ENCODE results near the gene AKAP8L. TPM values are rescaled to one million over a fixed set of nuclear protein-coding genes. Genes with fewer than 3 reads are reported as not detected.

The AKAP8L gene
- total and polyA plus RNA-seq, 12 donors: 48.3 to 652 (median 131) TPM

DNA sequence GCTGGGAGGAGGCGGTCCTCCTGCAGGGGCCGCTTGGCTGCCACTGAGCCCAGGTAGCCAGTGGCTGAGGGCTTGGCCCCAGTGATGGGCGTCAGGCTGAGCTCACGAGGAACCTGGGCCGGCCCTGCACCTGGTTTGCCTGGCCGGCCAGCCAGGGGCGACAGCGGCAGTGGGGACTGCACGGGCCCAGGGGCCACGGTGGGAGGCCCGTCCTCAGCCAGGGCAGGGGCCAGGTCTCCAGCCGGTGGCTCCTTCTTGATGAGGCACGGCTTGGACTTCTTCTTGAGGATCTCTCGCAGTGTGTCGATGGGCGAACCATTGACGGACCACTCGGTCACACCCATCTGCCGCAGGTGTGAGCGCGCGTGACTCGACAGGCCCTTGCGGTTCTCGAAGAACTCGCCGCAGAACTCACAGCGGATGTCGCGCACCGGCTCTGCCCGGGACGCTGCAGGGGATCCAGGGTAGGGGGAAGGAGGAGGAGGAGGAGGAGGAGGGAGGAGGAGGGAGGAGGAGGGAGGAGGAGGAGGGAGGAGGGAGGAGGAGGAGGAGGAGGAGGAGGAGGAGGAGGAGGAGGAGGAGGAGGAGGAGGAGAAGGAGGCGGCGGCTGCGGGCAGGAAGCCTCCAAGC lies 6.6 kb upstream of the AKAP8L start:
- 95 to 99% (median 97%) methylated on average over 12 to 36 of the region's 36 CpGs for WGBS, 4 donors
- Histone ChIP-seq H3K9me3 (replicated peaks in 1 of 3) (no peaks in the 10 kb centered on the region), H3K36me3 (replicated peaks in 1 of 2) (peaks cover 0 to 55% of the 10 kb centered on the region in 2 donors), H3K4me1 (replicated peaks in 1 of 2) (peaks cover 6 to 12% of the 10 kb centered on the region in 2 donors), H3K4me3 (no peak overlapping the region), H3K27ac (no peak overlapping the region), H3K27me3 (no peaks in the 10 kb centered on the region)
- no peak for DNase-seq
- intact Hi-C loops (cut with DNase I): no loop called here
- TF ChIP-seq, protein P1, sequence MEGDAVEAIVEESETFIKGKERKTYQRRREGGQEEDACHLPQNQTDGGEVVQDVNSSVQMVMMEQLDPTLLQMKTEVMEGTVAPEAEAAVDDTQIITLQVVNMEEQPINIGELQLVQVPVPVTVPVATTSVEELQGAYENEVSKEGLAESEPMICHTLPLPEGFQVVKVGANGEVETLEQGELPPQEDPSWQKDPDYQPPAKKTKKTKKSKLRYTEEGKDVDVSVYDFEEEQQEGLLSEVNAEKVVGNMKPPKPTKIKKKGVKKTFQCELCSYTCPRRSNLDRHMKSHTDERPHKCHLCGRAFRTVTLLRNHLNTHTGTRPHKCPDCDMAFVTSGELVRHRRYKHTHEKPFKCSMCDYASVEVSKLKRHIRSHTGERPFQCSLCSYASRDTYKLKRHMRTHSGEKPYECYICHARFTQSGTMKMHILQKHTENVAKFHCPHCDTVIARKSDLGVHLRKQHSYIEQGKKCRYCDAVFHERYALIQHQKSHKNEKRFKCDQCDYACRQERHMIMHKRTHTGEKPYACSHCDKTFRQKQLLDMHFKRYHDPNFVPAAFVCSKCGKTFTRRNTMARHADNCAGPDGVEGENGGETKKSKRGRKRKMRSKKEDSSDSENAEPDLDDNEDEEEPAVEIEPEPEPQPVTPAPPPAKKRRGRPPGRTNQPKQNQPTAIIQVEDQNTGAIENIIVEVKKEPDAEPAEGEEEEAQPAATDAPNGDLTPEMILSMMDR (IDR thresholded peaks at IDR 0.05): no peak
- no peak for TF ChIP-seq POLR2A (IDR thresholded peaks at IDR 0.05)

DNA sequence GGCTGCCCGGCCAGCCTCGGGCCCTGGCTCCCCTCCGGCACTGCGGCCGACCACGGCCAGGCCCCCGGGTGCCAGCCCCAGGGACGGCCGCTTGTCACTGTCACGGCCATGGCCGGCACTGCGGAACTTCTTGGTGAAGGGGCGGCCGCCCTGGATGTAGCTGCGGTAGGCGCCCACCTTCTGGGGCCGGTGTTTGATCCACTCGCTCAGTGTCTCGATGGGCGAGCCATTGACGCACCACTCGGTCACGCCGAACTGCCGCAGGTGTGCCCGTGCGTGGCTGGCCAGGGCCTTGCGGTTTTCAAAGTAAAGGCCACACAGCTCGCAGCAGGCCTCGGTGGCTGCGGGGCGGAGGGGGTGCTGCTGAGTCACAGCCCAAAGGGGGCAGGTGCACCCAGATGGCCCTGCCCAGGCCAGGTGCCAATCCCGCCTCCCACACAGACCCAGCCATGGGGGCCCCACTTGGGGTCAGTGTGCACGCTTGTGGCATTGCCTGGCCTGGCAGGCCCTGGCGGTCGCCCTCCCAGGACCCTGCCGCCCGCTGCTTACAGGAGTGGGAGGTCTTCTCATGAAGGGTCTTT lies 6.0 kb upstream of the AKAP8L start:
- Histone ChIP-seq H3K27ac (no peak overlapping the region), H3K36me3 (replicated peaks in 1 of 2) (peaks cover 0 to 55% of the 10 kb centered on the region in 2 donors), H3K9me3 (replicated peaks in 1 of 3) (no peaks in the 10 kb centered on the region), H3K27me3 (no peaks in the 10 kb centered on the region), H3K4me3 (no peak overlapping the region), H3K4me1 (replicated peaks in 1 of 2) (peaks cover 7 to 9% of the 10 kb centered on the region in 2 donors)
- no peak for TF ChIP-seq POLR2A (IDR thresholded peaks at IDR 0.05)
- TF ChIP-seq, protein P1 (IDR thresholded peaks at IDR 0.05): no peak
- DNase-seq: no peak
- intact Hi-C loops (cut with DNase I): no loop called here
- 96 to 98% (median 97%) methylated on average over 8 to 38 of the region's 38 CpGs for WGBS, 4 donors

DNA sequence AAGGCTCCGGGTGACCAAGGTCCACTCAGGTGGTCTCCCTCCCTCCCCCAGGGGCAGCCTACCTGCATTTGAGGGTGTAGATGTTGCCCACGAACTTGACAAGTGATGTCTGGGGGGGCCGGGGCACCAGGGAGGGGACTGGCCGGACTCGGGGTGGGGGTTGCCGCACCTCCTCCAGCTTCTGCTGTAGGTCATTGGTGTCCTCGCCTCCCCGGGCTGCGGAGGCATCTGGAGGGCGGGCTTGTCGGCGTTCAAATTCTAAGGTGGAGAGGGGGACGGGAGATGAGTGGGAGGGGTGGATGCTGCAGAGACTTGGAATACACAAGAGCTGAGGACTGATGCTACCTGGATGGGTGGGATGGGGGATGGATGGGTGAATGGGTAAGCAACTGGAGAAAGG lies 5.3 kb upstream of the AKAP8L start:
- WGBS, 4 donors: 95 to 96% (median 95%) methylated on average over 11 to 13 of the region's 13 CpGs
- no peak overlapping the region for H3K27ac ChIP-seq
- H3K27me3 ChIP-seq: no peaks in the 10 kb centered on the region
- no peaks in the 10 kb centered on the region for H3K9me3 ChIP-seq (replicated peaks in 1 of 3)
- no peak for TF ChIP-seq POLR2A (IDR thresholded peaks at IDR 0.05)
- TF ChIP-seq, protein P1 (IDR thresholded peaks at IDR 0.05): no peak
- intact Hi-C loops (cut with DNase I): no loop called here
- H3K36me3 ChIP-seq (replicated peaks in 1 of 2): peaks cover 0 to 55% of the 10 kb centered on the region in 2 donors
- DNase-seq: no peak
- peaks cover 13 to 15% of the 10 kb centered on the region in 2 donors for H3K4me1 ChIP-seq (replicated peaks in 1 of 2)
- no peak overlapping the region for H3K4me3 ChIP-seq

DNA sequence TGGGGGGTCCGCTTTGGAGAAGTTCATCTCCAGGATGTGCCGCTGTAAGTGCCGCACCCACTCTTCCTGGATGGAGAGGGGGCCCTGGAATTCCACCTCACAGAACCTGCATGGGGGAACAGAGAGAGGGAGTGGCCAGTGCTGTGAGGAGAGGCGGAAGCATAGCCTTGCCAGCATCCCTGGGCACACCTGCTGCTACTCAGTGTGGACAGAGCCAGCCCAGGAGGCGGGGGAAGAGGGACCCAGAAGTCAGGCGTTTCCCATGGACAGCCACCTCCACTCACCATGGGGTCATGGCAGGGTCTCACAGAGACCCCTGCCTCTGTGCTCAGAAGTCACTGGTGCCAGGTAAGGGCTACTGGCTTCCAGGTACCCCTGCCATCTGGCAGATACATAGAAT lies 4.3 kb upstream of the AKAP8L start:
- Histone ChIP-seq H3K9me3 (replicated peaks in 1 of 3) (no peaks in the 10 kb centered on the region), H3K27ac (no peak overlapping the region), H3K27me3 (no peaks in the 10 kb centered on the region), H3K4me1 (replicated peaks in 1 of 2) (peaks cover 9 to 11% of the 10 kb centered on the region in 2 donors), H3K4me3 (no peak overlapping the region), H3K36me3 (replicated peaks in 1 of 2) (peaks cover 0 to 55% of the 10 kb centered on the region in 2 donors)
- 94 to 99% (median 97%) methylated on average over 5 to 6 of the region's 6 CpGs for WGBS, 4 donors
- intact Hi-C loops (cut with DNase I): no loop called here
- DNase-seq: no peak
- no peak for TF ChIP-seq POLR2A (IDR thresholded peaks at IDR 0.05)
- TF ChIP-seq, protein P1 (IDR thresholded peaks at IDR 0.05): no peak
